HepG2 (cell line): ENCODE measurements around the gene ZSWIM7. TPM values are rescaled to one million over a fixed set of nuclear protein-coding genes. Genes with fewer than 3 reads are reported as not detected.

Source experiments
- ATF7-NPFF ChIP-seq: sonication (generic); formaldehyde crosslinking; IDR thresholded peaks from 2 replicates; pipeline ENCODE4 v1.8.1; 2023; ENCODE audit warnings: mild to moderate bottlenecking, low read depth, missing genetic modification reagents, moderate library complexity
- GLI4 ChIP-seq: sonication (generic); formaldehyde crosslinking; IDR thresholded peaks from 2 replicates; pipeline ENCODE4 v1.5.1; 2020; ENCODE audit warnings: missing genetic modification reagents, mild to moderate bottlenecking, moderate library complexity, borderline replicate concordance
- HDAC1 ChIP-seq: sonication (generic); formaldehyde crosslinking; IDR thresholded peaks from 2 replicates; pipeline ENCODE4 v1.5.1; 2020; ENCODE audit warnings: mild to moderate bottlenecking, missing genetic modification reagents
- HINFP ChIP-seq: sonication (generic); formaldehyde crosslinking; IDR thresholded peaks from 2 replicates; pipeline ENCODE4 v1.4.0; 2020; ENCODE audit warnings: low read depth, mild to moderate bottlenecking, missing genetic modification reagents
- MAZ ChIP-seq, 2 experiments: sonication (generic) in 1 of 2; formaldehyde crosslinking in 1 of 2; IDR thresholded peaks; 2 replicates each; pipeline versions ENCODE4 v1.5.0 to v1.6.1; 2012 to 2020; ENCODE audit warnings: low read depth in 2 of 2, mild to moderate bottlenecking in 2 of 2, borderline replicate concordance in 1 of 2, improper control_type of control experiment in 1 of 2, low read length in 1 of 2, missing genetic modification reagents in 1 of 2, moderate library complexity in 1 of 2
- NR2C2 ChIP-seq: sonication (generic); formaldehyde crosslinking; IDR thresholded peaks from 2 replicates; pipeline ENCODE4 v1.4.0; 2020; ENCODE audit warnings: missing genetic modification reagents, mild to moderate bottlenecking, moderate library complexity, borderline replicate concordance
- SMAD3 ChIP-seq: sonication (generic); formaldehyde crosslinking; IDR thresholded peaks from 2 replicates; pipeline ENCODE4 v1.4.0; 2020; ENCODE audit warnings: missing genetic modification reagents
- SOX6 ChIP-seq, 2 experiments: fragments of 450-650 bp in 1 of 2; sonication (generic) in 1 of 2; formaldehyde crosslinking in 1 of 2; IDR thresholded peaks; 2 replicates each; pipeline versions ENCODE4 v1.4.0 to v1.6.1; 2017 to 2020; ENCODE audit warnings: antibody characterized with exemption in 1 of 2, mild to moderate bottlenecking in 1 of 2, missing genetic modification reagents in 1 of 2
- STAG1 ChIP-seq: sonication (generic); formaldehyde crosslinking; IDR thresholded peaks from 2 replicates; pipeline ENCODE4 v1.4.0; 2020; ENCODE audit warnings: missing genetic modification reagents
- TEAD2 ChIP-seq: sonication (generic); formaldehyde crosslinking; IDR thresholded peaks from 2 replicates; pipeline ENCODE4 v1.9.0; 2021; ENCODE audit warnings: missing genetic modification reagents
- TRAFD1 ChIP-seq: sonication (generic); formaldehyde crosslinking; IDR thresholded peaks from 2 replicates; pipeline ENCODE4 v1.5.1; 2020; ENCODE audit warnings: missing genetic modification reagents, mild to moderate bottlenecking, borderline replicate concordance
- ZBTB7A ChIP-seq: sonication (generic); formaldehyde crosslinking; IDR thresholded peaks from 2 replicates; pipeline ENCODE4 v1.8.0; 2022; ENCODE audit warnings: mild to moderate bottlenecking, missing genetic modification reagents
- ZNF136 ChIP-seq: sonication (generic); formaldehyde crosslinking; IDR thresholded peaks from 2 replicates; pipeline ENCODE4 v1.8.1; 2022; ENCODE audit warnings: low read depth, mild to moderate bottlenecking, moderate library complexity, missing genetic modification reagents
- ZNF17 ChIP-seq: sonication (generic); formaldehyde crosslinking; IDR thresholded peaks from 2 replicates; pipeline ENCODE4 v1.5.0; 2020; ENCODE audit warnings: mild to moderate bottlenecking, missing genetic modification reagents
- ZNF20 ChIP-seq: sonication (generic); formaldehyde crosslinking; IDR thresholded peaks from 2 replicates; pipeline ENCODE4 v1.4.0; 2020; ENCODE audit warnings: mild to moderate bottlenecking, moderate library complexity, missing genetic modification reagents
- ZNF292 ChIP-seq: sonication (generic); formaldehyde crosslinking; IDR thresholded peaks from 2 replicates; pipeline ENCODE4 v1.8.1; 2022; ENCODE audit warnings: mild to moderate bottlenecking, low read depth, missing genetic modification reagents, borderline replicate concordance
- ZNF33B ChIP-seq: sonication (generic); formaldehyde crosslinking; IDR thresholded peaks from 2 replicates; pipeline ENCODE4 v1.5.1; 2020; ENCODE audit warnings: mild to moderate bottlenecking, missing genetic modification reagents
- ZNF678 ChIP-seq: sonication (generic); formaldehyde crosslinking; IDR thresholded peaks from 2 replicates; pipeline ENCODE4 v1.4.0; 2020; ENCODE audit warnings: mild to moderate bottlenecking, missing genetic modification reagents
- ZNF850 ChIP-seq: sonication (generic); formaldehyde crosslinking; conservative IDR thresholded peaks from 2 replicates; pipeline ENCODE4 v1.9.0; 2021; ENCODE audit warnings: mild to moderate bottlenecking, missing genetic modification reagents
- polyA plus RNA-seq, 8 experiments: library from polyadenylated mRNA; depleted of rRNA in 3 of 8; stranded (reverse) in 7 of 8; unstranded in 1 of 8; fragments of >200 nt; fragmentation: Illumina TruSeq in 4 of 8; extraction: Trizol in 4 of 8; gene quantifications; 2 replicates each; pipeline versions ENCODE4 v1.2.1 to v1.2.3, GENCODE V29; 2011 to 2016; ENCODE audit warnings: low read depth in 4 of 8, missing spikeins in 1 of 8, mixed read lengths in 1 of 8; ENCODE audit not compliant: insufficient read depth in 1 of 8
- total RNA-seq, 5 experiments: library from RNA; depleted of rRNA; stranded (reverse); fragments of >200 nt; fragmentation: Illumina TruSeq; extraction: Trizol; gene quantifications; 2 replicates each; pipeline ENCODE4 v1.2.3, GENCODE V29; 2016; ENCODE audit warnings: low read depth in 1 of 5
- TF ChIP-seq, protein P1 (sequence below): sonication (generic); formaldehyde crosslinking; IDR thresholded peaks from 2 replicates; pipeline ENCODE4 v1.5.0; 2020; ENCODE audit warnings: missing genetic modification reagents
- TF ChIP-seq, protein P2 (sequence below): sonication (generic); formaldehyde crosslinking; IDR thresholded peaks from 2 replicates; pipeline ENCODE4 v1.4.0; 2020; ENCODE audit warnings: missing genetic modification reagents, borderline replicate concordance

ZSWIM7 gene
- total and polyA plus RNA-seq, 2 of the 13 experiments (the other 11 are each of a cell fraction or from before 2014, with no cell fraction given): 13.1 to 28.1 TPM

DNA sequence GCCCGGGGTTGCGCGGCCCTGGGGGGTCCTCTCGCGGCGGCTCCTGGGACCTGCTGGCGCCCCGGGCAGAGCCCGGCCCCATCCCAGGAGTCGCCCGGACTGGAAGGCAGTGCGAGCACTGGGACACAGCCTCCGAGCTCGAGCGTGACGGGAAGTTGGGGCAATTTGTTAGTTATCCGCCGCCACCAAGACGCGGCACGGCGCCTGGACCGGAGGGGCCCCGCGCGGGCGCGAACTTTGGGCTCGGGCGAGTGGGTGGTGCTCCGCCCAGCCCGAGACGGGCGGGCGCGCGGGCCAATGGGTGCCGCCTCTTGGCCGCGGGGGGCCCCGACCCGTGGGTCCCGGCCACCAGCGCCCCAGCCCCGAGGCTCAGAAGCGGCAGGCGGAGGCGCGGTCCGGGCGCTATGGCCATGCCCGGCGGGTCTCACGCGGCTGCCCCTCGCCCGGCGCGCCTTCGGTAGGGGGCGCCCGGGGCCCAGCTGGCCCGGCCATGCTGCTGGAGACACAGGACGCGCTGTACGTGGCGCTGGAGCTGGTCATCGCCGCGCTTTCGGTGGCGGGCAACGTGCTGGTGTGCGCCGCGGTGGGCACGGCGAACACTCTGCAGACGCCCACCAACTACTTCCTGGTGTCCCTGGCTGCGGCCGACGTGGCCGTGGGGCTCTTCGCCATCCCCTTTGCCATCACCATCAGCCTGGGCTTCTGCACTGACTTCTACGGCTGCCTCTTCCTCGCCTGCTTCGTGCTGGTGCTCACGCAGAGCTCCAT is 54.6 kb downstream of the ZSWIM7 start, which contains the start of gene ADORA2B (continued):
- peak; percentile 88; the same call in 1 of the 2 replicates for TF ChIP-seq ZNF20 (CRISPR knock-in tag)
- TF ChIP-seq ZNF17 (CRISPR knock-in tag): no peak
- 0 out of 2 replicates have a peak, but pooled peaks have one; percentile 29 for TF ChIP-seq SMAD3
- no peak for TF ChIP-seq ZNF33B
- no peak for TF ChIP-seq GLI4 (CRISPR knock-in tag)
- TF ChIP-seq, protein P1, sequence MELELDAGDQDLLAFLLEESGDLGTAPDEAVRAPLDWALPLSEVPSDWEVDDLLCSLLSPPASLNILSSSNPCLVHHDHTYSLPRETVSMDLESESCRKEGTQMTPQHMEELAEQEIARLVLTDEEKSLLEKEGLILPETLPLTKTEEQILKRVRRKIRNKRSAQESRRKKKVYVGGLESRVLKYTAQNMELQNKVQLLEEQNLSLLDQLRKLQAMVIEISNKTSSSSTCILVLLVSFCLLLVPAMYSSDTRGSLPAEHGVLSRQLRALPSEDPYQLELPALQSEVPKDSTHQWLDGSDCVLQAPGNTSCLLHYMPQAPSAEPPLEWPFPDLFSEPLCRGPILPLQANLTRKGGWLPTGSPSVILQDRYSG (CRISPR knock-in tag): no peak; the same call in 1 of the 2 replicates
- TF ChIP-seq TEAD2 (CRISPR knock-in tag): no peak
- TF ChIP-seq NR2C2: peak; percentile 34; the same call in 1 of the 2 replicates
- TF ChIP-seq TRAFD1 (CRISPR knock-in tag): no peak
- TF ChIP-seq ZNF136 (CRISPR knock-in tag): no peak
- TF ChIP-seq HINFP: peak; percentile 89; the same call in 1 of the 2 replicates
- TF ChIP-seq ZNF678: 0 out of 2 replicates have a peak, but pooled peaks have one; percentile 69
- no peak for TF ChIP-seq SOX6 (IDR thresholded peaks at IDR 0.05)
- TF ChIP-seq SOX6 (CRISPR knock-in tag; IDR thresholded peaks at IDR 0.05): peak; percentile 43
- TF ChIP-seq ZBTB7A (CRISPR knock-in tag): peak; percentile 67; the same call in 1 of the 2 replicates
- TF ChIP-seq STAG1 (CRISPR knock-in tag): peak; percentile 66
- TF ChIP-seq ATF7-NPFF (CRISPR knock-in tag): peak; percentile 82
- TF ChIP-seq MAZ (IDR thresholded peaks at IDR 0.05; ENCODE audit: borderline replicate concordance, low read depth, low read length): 0 out of 2 replicates have a peak, but pooled peaks have one; percentile 29
- TF ChIP-seq MAZ (CRISPR knock-in tag; IDR thresholded peaks at IDR 0.05; ENCODE audit: low read depth): peak; percentile 86
- TF ChIP-seq, protein P2, sequence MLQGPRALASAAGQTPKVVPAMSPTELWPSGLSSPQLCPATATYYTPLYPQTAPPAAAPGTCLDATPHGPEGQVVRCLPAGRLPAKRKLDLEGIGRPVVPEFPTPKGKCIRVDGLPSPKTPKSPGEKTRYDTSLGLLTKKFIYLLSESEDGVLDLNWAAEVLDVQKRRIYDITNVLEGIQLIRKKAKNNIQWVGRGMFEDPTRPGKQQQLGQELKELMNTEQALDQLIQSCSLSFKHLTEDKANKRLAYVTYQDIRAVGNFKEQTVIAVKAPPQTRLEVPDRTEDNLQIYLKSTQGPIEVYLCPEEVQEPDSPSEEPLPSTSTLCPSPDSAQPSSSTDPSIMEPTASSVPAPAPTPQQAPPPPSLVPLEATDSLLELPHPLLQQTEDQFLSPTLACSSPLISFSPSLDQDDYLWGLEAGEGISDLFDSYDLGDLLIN (CRISPR knock-in tag): no peak
- 0 out of 2 replicates have a peak, but pooled peaks have one; percentile 18 for TF ChIP-seq ZNF292 (CRISPR knock-in tag)
- TF ChIP-seq ZNF850 (CRISPR knock-in tag): no peak
- TF ChIP-seq HDAC1 (CRISPR knock-in tag): peak; percentile 55
